ENCODE measurements around the gene BCL2L12. TPM values are rescaled to one million over a fixed set of nuclear protein-coding genes. Genes with fewer than 3 reads are reported as not detected.
A peak's percentile ranks its signal among the peaks of the same experiment; 100 is the strongest.

BCL2L12 gene
- polyA plus RNA-seq, 1 experiment: 21.5 TPM

DNA sequence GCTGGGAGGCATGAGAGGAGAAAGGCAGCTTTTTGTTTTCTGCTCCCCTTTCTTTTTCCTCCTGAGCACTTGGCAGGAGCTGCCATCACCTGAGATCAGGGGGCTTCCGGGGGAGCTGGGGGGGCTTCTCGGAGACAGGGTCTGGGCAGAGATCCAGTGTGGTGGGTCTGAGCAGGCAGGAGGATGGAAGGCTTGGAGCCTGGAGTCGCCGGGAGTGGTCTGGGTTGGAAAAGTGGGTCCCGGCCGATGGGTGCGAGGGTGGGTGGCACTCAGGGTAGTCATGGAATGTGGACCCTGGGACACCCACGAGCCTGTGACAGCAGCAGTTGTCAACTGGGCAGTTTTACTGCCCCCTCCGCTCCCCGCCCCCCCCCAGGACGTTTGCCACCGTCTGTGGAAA, 21.4 kb downstream of the BCL2L12 start:
- ChIA-PET CTCF (interaction anchor here (0.7 to 1.4 kb wide), 2 partner anchors 117 to 1111 kb away, joined by 3 to 6 read pairs; no protein-coding TSS in a partner anchor), POLR2A (no interaction called here)
- TF ChIP-seq CTCF (IDR thresholded peaks at IDR 0.05; ENCODE audit: insufficient read depth, low read depth, low read length): no peak
- no peak overlapping the region for H3K4me3 ChIP-seq (ENCODE audit: low read depth, low read length)
- no peak for DNase-seq (ENCODE audit: low read depth)
- no peaks in the 10 kb centered on the region for H3K27me3 ChIP-seq (ENCODE audit: control insufficient read depth, insufficient read depth, low read length)
- H3K36me3 ChIP-seq (ENCODE audit: control insufficient read depth, insufficient read depth, low read length): peaks cover 29% of the 10 kb centered on the region

DNA sequence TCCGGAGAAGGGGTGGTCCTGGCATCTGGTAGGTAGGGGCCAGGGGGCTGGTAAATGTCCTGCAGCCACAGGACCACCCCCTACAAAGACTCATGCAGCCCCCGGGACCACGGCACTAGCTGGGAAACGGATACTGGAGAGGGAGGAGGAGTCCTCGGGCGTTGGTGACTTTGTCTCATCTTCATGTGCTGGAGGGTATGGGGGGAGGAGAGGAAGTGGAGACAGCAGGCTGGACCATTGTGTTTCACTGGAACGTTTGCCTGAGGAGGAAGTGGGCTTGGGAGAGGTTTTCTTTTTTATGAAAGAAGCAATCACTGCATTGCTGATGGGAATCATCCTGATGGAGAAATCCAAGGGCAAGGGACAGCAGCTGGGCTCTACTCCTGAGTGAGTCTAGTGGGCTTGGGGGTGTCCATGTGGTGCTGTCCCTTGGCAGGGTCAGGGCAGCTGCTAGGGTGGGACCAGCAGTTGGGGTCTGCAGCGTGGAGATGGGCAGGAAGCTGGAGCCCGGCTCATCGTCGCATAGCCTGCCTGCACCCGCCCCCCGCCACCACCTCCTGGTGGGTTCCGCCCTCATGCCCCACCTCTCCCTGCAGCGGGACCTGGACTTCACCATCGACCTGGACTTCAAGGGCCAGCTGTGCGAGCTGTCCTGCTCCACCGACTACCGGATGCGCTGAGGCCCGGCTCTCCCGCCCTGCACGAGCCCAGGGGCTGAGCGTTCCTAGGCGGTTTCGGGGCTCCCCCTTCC, 22.0 kb downstream of the BCL2L12 start:
- ChIA-PET CTCF (interaction anchor here (1.4 to 3.9 kb wide), 2 partner anchors 8 to 118 kb away, joined by 6 to 41 read pairs; no protein-coding TSS in a partner anchor), POLR2A (no interaction called here)
- no peak for DNase-seq (ENCODE audit: low read depth)
- Histone ChIP-seq H3K27me3 (ENCODE audit: control insufficient read depth, insufficient read depth, low read length) (no peaks in the 10 kb centered on the region), H3K4me3 (ENCODE audit: low read depth, low read length) (no peak overlapping the region), H3K36me3 (ENCODE audit: control insufficient read depth, insufficient read depth, low read length) (peaks cover 26% of the 10 kb centered on the region)
- TF ChIP-seq CTCF (IDR thresholded peaks at IDR 0.05; ENCODE audit: insufficient read depth, low read depth, low read length): no peak

DNA sequence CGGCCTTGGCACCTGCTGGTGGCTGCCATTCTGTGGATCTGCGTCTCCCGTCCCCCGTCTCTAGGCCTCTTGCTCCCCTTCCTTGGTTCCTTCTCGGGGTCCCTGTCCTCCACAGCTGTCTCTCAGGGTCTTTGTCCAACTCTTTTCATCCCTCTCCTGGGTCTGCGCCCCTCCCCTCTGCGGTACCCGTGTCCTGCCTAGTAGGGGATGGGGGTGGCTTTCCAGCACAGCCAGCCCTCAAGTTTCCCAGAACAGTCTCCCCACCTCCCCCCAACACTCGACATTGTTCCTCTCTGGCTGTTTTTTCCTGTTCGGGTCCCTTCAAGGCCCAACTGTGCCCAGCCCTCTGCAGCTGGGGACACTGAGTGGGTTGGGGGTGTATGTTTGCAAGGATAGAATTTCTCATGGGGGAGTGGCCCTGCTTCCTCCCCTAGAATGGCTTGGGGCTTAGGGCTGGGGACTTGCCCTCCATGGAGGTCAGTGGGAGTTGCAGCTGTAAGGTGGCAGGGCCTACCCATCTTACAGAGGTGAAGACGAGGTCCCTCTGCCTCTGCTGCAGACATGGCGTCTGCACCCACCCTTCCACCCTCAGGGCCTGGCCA, 22.9 kb downstream of the BCL2L12 start:
- Histone ChIP-seq H3K36me3 (ENCODE audit: control insufficient read depth, insufficient read depth, low read length) (peaks cover 26% of the 10 kb centered on the region), H3K4me3 (ENCODE audit: low read depth, low read length) (no peak overlapping the region), H3K27me3 (ENCODE audit: control insufficient read depth, insufficient read depth, low read length) (no peaks in the 10 kb centered on the region)
- ChIA-PET CTCF (interaction anchor here (0.8 to 3.9 kb wide), 2 partner anchors 9 to 73 kb away, joined by 3 to 41 read pairs; no protein-coding TSS in a partner anchor), POLR2A (no interaction called here)
- DNase-seq (ENCODE audit: low read depth): no peak
- no peak for TF ChIP-seq CTCF (IDR thresholded peaks at IDR 0.05; ENCODE audit: insufficient read depth, low read depth, low read length)

- peaks cover 20% of the 10 kb centered on the region for H3K36me3 ChIP-seq (ENCODE audit: control insufficient read depth, insufficient read depth, low read length)
- CTCF ChIA-PET: interaction anchor here (0.8 to 3.9 kb wide), 9 partner anchors 10 to 124 kb away, joined by 3 to 41 read pairs (median 3); partner anchors contain the start of genes FUZ and TSKS
- H3K4me3 ChIP-seq (ENCODE audit: low read depth, low read length): peak within 1 kb of the TSS; percentile 56
- POLR2A ChIA-PET: no interaction called here
- no peak for DNase-seq (ENCODE audit: low read depth)
- TF ChIP-seq CTCF (IDR thresholded peaks at IDR 0.05; ENCODE audit: insufficient read depth, low read depth, low read length): peak; percentile 69
- H3K27me3 ChIP-seq (ENCODE audit: control insufficient read depth, insufficient read depth, low read length): no peaks in the 10 kb centered on the region
Observed at GRCh38 chr19:49689133-49690078, 23.7 kb downstream of the BCL2L12 start, which contains the start of gene ADM5. TSS of gene ADM5 (plus strand) at chr19:49689594. CDS start at chr19:49689838, 244 bp downstream.
